ENCODE data around the gene ZNF487.

GRCh38 chr10:43402880-43403452 lies 33.9 kb upstream of the ZNF487 start:
- TF ChIP-seq CTCF (conservative IDR thresholded peaks at IDR 0.05; ENCODE audit: low read length) (no peak), EZH2phosphoT487 (IDR thresholded peaks at IDR 0.05; ENCODE audit: borderline replicate concordance, low read depth, low read length) (no peak)
